Ovary (tissue), 3 donors: Measurements from ENCODE around the gene FAM53B.

ENCODE experiments used
- EP300 ChIP-seq: sonication (generic); formaldehyde crosslinking; IDR thresholded peaks from one replicate; pipeline ENCODE4 v1.6.1; 2017; ENCODE audit warnings: antibody characterized with exemption
- POLR2A ChIP-seq: fragments of 450-650 bp; IDR thresholded peaks from one replicate; pipeline ENCODE4 v1.6.1; 2017; ENCODE audit warnings: antibody characterized with exemption, mild to moderate bottlenecking, moderate library complexity
- TF ChIP-seq, protein P1 (sequence below), 3 donors: fragments of 450-650 bp in 2 of 3; fragments of 200-600 bp in 1 of 3; IDR thresholded peaks; one replicate each; pipeline versions ENCODE4 v1.5.1 to v1.8.0; 2016 to 2022; ENCODE audit warnings: antibody characterized with exemption in 3 of 3, mild to moderate bottlenecking in 1 of 3
- donor health status: DM: no; HTN: no; CAD: no.

DNA sequence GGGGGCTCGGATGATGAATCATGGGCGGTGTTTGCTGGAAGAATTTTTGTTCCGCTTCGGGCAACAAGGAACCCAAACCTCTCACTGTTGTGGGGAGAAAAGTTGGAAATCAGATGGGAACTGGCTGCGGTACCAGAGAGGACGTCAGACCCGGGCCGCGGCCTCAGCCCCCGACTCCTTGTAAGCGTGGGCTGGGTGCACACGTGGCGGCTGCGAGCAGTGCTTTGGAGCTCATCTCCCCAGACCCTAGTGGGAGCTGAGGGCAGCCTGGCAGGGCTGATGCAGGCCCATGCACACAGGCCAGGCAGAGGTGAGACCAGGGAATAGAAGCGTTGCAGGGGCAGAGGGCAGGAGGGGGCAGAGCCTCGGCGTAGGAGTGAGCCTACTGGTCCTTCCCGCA is 136.5 kb downstream of the FAM53B start:
- TF ChIP-seq, protein P1, sequence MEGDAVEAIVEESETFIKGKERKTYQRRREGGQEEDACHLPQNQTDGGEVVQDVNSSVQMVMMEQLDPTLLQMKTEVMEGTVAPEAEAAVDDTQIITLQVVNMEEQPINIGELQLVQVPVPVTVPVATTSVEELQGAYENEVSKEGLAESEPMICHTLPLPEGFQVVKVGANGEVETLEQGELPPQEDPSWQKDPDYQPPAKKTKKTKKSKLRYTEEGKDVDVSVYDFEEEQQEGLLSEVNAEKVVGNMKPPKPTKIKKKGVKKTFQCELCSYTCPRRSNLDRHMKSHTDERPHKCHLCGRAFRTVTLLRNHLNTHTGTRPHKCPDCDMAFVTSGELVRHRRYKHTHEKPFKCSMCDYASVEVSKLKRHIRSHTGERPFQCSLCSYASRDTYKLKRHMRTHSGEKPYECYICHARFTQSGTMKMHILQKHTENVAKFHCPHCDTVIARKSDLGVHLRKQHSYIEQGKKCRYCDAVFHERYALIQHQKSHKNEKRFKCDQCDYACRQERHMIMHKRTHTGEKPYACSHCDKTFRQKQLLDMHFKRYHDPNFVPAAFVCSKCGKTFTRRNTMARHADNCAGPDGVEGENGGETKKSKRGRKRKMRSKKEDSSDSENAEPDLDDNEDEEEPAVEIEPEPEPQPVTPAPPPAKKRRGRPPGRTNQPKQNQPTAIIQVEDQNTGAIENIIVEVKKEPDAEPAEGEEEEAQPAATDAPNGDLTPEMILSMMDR (IDR thresholded peaks at IDR 0.05), result no peak
- TF ChIP-seq POLR2A (no peak), EP300 (no peak)
